Spleen (tissue), 11 donors: ENCODE results near the gene SPIRE1. TPM values are rescaled to one million over a fixed set of nuclear protein-coding genes. Genes with fewer than 3 reads are reported as not detected.
"Not testable (repeated sequence)": the region's sequence is repeated elsewhere in the genome, so short reads cannot be mapped to it uniquely, and the experiment has no call there.

Experiments used
- DNase-seq: peaks from one replicate; pipeline ENCODE4 v3.0.0-alpha.2; 2020
- H3K27ac ChIP-seq, 8 donors: fragments of 200-600 bp; sonication (generic) in 7 of 8; 1 replicate in 4 of 8; 2 replicates in 4 of 8; pipeline versions ENCODE4 v1.5.0 to v1.8.0; 2016 to 2021; ENCODE audit warnings: inconsistent platforms in 4 of 8, mild to moderate bottlenecking in 4 of 8, moderate library complexity in 1 of 8
- H3K27me3 ChIP-seq, 7 donors: fragments of 200-600 bp; sonication (generic) in 6 of 7; replicated peaks in 1 of 7; 1 replicate in 4 of 7; 2 replicates in 3 of 7; pipeline versions ENCODE4 v1.5.0 to v1.8.0; 2016 to 2021; ENCODE audit warnings: inconsistent platforms in 3 of 7, mild to moderate bottlenecking in 1 of 7
- H3K36me3 ChIP-seq, 6 donors: fragments of 200-600 bp; sonication (generic) in 5 of 6; 1 replicate in 4 of 6; 2 replicates in 2 of 6; pipeline versions ENCODE4 v1.5.0 to v1.8.0; 2016 to 2021; ENCODE audit warnings: inconsistent platforms in 2 of 6
- H3K4me1 ChIP-seq, 6 donors: fragments of 200-600 bp; sonication (generic) in 5 of 6; 1 replicate in 3 of 6; 2 replicates in 3 of 6; pipeline versions ENCODE4 v1.5.0 to v1.8.0; 2016 to 2021; ENCODE audit warnings: inconsistent platforms in 3 of 6
- H3K4me3 ChIP-seq, 8 donors: fragments of 200-600 bp; sonication (generic) in 7 of 8; 1 replicate in 4 of 8; 2 replicates in 4 of 8; pipeline versions ENCODE4 v1.5.0 to v1.8.0; 2016 to 2021; ENCODE audit warnings: inconsistent platforms in 4 of 8, mild to moderate bottlenecking in 4 of 8, moderate library complexity in 2 of 8
- H3K9me3 ChIP-seq, 8 donors: fragments of 200-600 bp; sonication (generic) in 7 of 8; 1 replicate in 4 of 8; 2 replicates in 4 of 8; pipeline versions ENCODE4 v1.5.0 to v1.8.0; 2016 to 2021; ENCODE audit warnings: inconsistent platforms in 4 of 8
- CTCF ChIP-seq, 11 experiments: fragments of 200-600 bp in 7 of 11; fragments of 450-650 bp in 4 of 11; sonication (generic) in 4 of 11; IDR thresholded peaks in 8 of 11; conservative IDR thresholded peaks in 3 of 11; 1 replicate in 7 of 11; 2 replicates in 4 of 11; pipeline versions ENCODE4 v1.4.0 to v1.8.0; 2016 to 2021; ENCODE audit warnings: antibody characterized with exemption in 11 of 11, inconsistent platforms in 4 of 11, mild to moderate bottlenecking in 1 of 11
- POLR2A ChIP-seq, 3 donors: fragments of 450-650 bp; IDR thresholded peaks; one replicate each; pipeline ENCODE4 v1.5.1; 2017; ENCODE audit warnings: antibody characterized with exemption in 3 of 3, mild to moderate bottlenecking in 1 of 3
- POLR2AphosphoS5 ChIP-seq, 3 donors: sonication (generic); formaldehyde crosslinking; IDR thresholded peaks; one replicate each; pipeline ENCODE4 v1.5.1; 2017; ENCODE audit warnings: antibody characterized with exemption in 3 of 3
- WGBS, 5 donors: extraction: QIAGEN DNeasy Blood & Tissue Kit in 3 of 5; methylation state at CpG; one replicate each; pipeline versions ENCODE4 v1.1.5 to v1.1.7; 2013 to 2018; 5-methylcytosine and 5-hydroxymethylcytosine counted together
- intact Hi-C: fragments of 100-400 bp; cut with DNase I; formaldehyde crosslinking; loops from one replicate; pipeline ENCODE4 v1.15.0; 2023; ENCODE audit warnings: low total_unique reads
- polyA plus RNA-seq, 3 donors: library from polyadenylated mRNA; stranded (reverse); fragments of 200-250 nt; gene quantifications; one replicate each; pipeline ENCODE4 v1.2.1, GENCODE V29; 2013
- total RNA-seq, 7 donors: library from RNA; depleted of rRNA in 3 of 7; stranded (reverse); fragments of >200 nt in 3 of 7; fragmentation: NEBNext Ultra II Directional in 4 of 7; extraction: Animal tissue kit (Norgen Biotek cat#: 25700) in 4 of 7; gene quantifications; one replicate each; pipeline versions ENCODE4 v1.1.0 to v1.2.1, GENCODE V29; 2016 to 2021
- donor health status: healthy with polysubstance abuse.
- donor health status: DM: no; HTN: no; CAD: no; lungs with moderate emphysema.
- donor health status: DM: no; HTN: no; CAD: no.
- donor health status: Bipolar disorder and iron deficiency.
- donor health status: healthy.
- donor health status: DM: no; HTN: no; CAD: no.
- donor health status: DM: yes; HTN: yes; CAD: no.

The SPIRE1 gene
- total and polyA plus RNA-seq, 10 donors = 1.4 to 19.4 (median 11.1) TPM

GRCh38 chr18:12420821-12421421 is 237.0 kb downstream of the SPIRE1 start:
- Histone ChIP-seq H3K9me3 (no peaks in the 10 kb centered on the region), H3K4me3 (peak overlapping the region in 4 of 8 donors; percentile 49 to 78 (median 54)), H3K4me1 (peaks cover 0 to 23% (median 15%) of the 10 kb centered on the region in 6 donors), H3K27ac (no peak overlapping the region), H3K36me3 (no peaks in the 10 kb centered on the region), H3K27me3 (peaks cover 0 to 14% (median 0%) of the 10 kb centered on the region in 7 donors)
- WGBS, 5 donors = 28 to 45% (median 34%) methylated on average over 9 to 27 of the region's 27 CpGs
- intact Hi-C loops = no loop called here
- DNase-seq = no peak
- TF ChIP-seq POLR2AphosphoS5 (IDR thresholded peaks at IDR 0.05) = no peak
- no peak for TF ChIP-seq CTCF (IDR thresholded peaks at IDR 0.05 in 8 of 11, conservative IDR thresholded peaks at IDR 0.05 in 3 of 11)
- TF ChIP-seq POLR2A (IDR thresholded peaks at IDR 0.05) = no peak

- DNase-seq = no peak
Measured at GRCh38 chr18:12417687-12418086, 240.2 kb downstream of the SPIRE1 start.

GRCh38 chr18:12416098-12416729 is 241.7 kb downstream of the SPIRE1 start:
- TF ChIP-seq POLR2AphosphoS5 (IDR thresholded peaks at IDR 0.05) (no peak), CTCF (IDR thresholded peaks at IDR 0.05 in 8 of 11, conservative IDR thresholded peaks at IDR 0.05 in 3 of 11) (no peak), POLR2A (IDR thresholded peaks at IDR 0.05) (no peak)

More at GRCh38 chr18:12417687-12418086, 240.2 kb downstream of the SPIRE1 start:
- no peaks in the 10 kb centered on the region for H3K9me3 ChIP-seq
- no peak overlapping the region for H3K27ac ChIP-seq
- H3K4me1 ChIP-seq = peaks cover 0 to 26% (median 18%) of the 10 kb centered on the region in 6 donors
- H3K36me3 ChIP-seq = no peaks in the 10 kb centered on the region
- 89 to 97% (median 92%) methylated on average over 4 of the region's 4 CpGs for WGBS, 5 donors
- no peak for TF ChIP-seq CTCF (IDR thresholded peaks at IDR 0.05 in 8 of 11, conservative IDR thresholded peaks at IDR 0.05 in 3 of 11)
- TF ChIP-seq POLR2A (IDR thresholded peaks at IDR 0.05) = no peak
- no peak for TF ChIP-seq POLR2AphosphoS5 (IDR thresholded peaks at IDR 0.05)
- intact Hi-C loops = no loop called here
- peaks cover 0 to 14% (median 0%) of the 10 kb centered on the region in 7 donors for H3K27me3 ChIP-seq
- H3K4me3 ChIP-seq = no peak overlapping the region

GRCh38 chr18:12411456-12411855 is 246.5 kb downstream of the SPIRE1 start:
- H3K36me3 ChIP-seq = no peaks in the 10 kb centered on the region
- H3K4me1 ChIP-seq = peaks cover 0 to 30% (median 23%) of the 10 kb centered on the region in 6 donors
- TF ChIP-seq POLR2AphosphoS5 (IDR thresholded peaks at IDR 0.05) = no peak
- no peak for TF ChIP-seq POLR2A (IDR thresholded peaks at IDR 0.05)
- TF ChIP-seq CTCF (IDR thresholded peaks at IDR 0.05 in 8 of 11, conservative IDR thresholded peaks at IDR 0.05 in 3 of 11) = no peak
- no peak overlapping the region for H3K27ac ChIP-seq
- intact Hi-C loops = no loop called here
- H3K4me3 ChIP-seq = no peak overlapping the region
- WGBS, 5 donors = 93 to 98% (median 93%) methylated on average over 2 to 3 of the region's 3 CpGs
- H3K9me3 ChIP-seq = no peaks in the 10 kb centered on the region
- peak; percentile 41 for DNase-seq
- peaks cover 0 to 15% (median 0%) of the 10 kb centered on the region in 7 donors for H3K27me3 ChIP-seq

More at GRCh38 chr18:12416098-12416729, 241.7 kb downstream of the SPIRE1 start:
- peaks cover 0 to 13% (median 0%) of the 10 kb centered on the region in 7 donors for H3K27me3 ChIP-seq
- H3K4me3 ChIP-seq = no peak overlapping the region
- H3K9me3 ChIP-seq = no peaks in the 10 kb centered on the region
- peak; percentile 23 for DNase-seq
- peaks cover 0 to 26% (median 17%) of the 10 kb centered on the region in 6 donors for H3K4me1 ChIP-seq
- H3K27ac ChIP-seq = peak overlapping the region in 2 of 8 donors; percentile 9 to 26
- intact Hi-C loops = no loop called here
- H3K36me3 ChIP-seq = no peaks in the 10 kb centered on the region
- 81 to 93% (median 87%) methylated on average over 5 of the region's 5 CpGs for WGBS, 5 donors

GRCh38 chr18:12410747-12411146 is 247.2 kb downstream of the SPIRE1 start:
- H3K27ac ChIP-seq, H3K4me3 ChIP-seq, intact Hi-C loops, H3K9me3 ChIP-seq, H3K36me3 ChIP-seq: not testable (repeated sequence)
- DNase-seq = peak; percentile 20
- Histone ChIP-seq H3K27me3 (peaks cover 0 to 22% (median 0%) of the 10 kb centered on the region in 7 donors), H3K4me1 (peaks cover 0 to 31% (median 21%) of the 10 kb centered on the region in 6 donors)
- 89 to 94% (median 89%) methylated on average over 9 of the region's 9 CpGs for WGBS, 5 donors
